HEK293 (cell line): ENCODE measurements around the gene TBPL1.
A peak's percentile ranks its signal among the peaks of the same experiment; 100 is the strongest.

Experiments used
- GLIS1 ChIP-seq: fragments of 450-650 bp; formaldehyde crosslinking; IDR thresholded peaks from 2 replicates; pipeline ENCODE4 v1.5.1; 2016; ENCODE audit warnings: missing biosample characterization, missing genetic modification characterization
- HOXA7 ChIP-seq: sonication (generic); formaldehyde crosslinking; IDR thresholded peaks from 2 replicates; pipeline ENCODE4 v1.8.1; 2022; ENCODE audit warnings: missing genetic modification reagents, borderline replicate concordance
- PRDM2 ChIP-seq: fragments of 450-650 bp; formaldehyde crosslinking; IDR thresholded peaks from 2 replicates; pipeline ENCODE4 v1.5.1; 2016; ENCODE audit warnings: missing biosample characterization, missing genetic modification characterization, borderline replicate concordance
- YY2 ChIP-seq: fragments of 450-650 bp; formaldehyde crosslinking; IDR thresholded peaks from 2 replicates; pipeline ENCODE4 v1.5.1; 2016; ENCODE audit warnings: missing biosample characterization, missing genetic modification characterization
- ZBTB17 ChIP-seq: fragments of 450-650 bp; formaldehyde crosslinking; IDR thresholded peaks from 2 replicates; pipeline ENCODE4 v1.5.1; 2016; ENCODE audit warnings: missing biosample characterization, missing genetic modification characterization
- ZFP37 ChIP-seq: fragments of 450-650 bp; formaldehyde crosslinking; IDR thresholded peaks from 2 replicates; pipeline ENCODE4 v1.5.1; 2016; ENCODE audit warnings: missing biosample characterization, missing genetic modification characterization
- ZIC2 ChIP-seq: fragments of 450-650 bp; formaldehyde crosslinking; IDR thresholded peaks from 2 replicates; pipeline ENCODE4 v1.5.1; 2016; ENCODE audit warnings: missing biosample characterization, missing genetic modification characterization
- ZNF2 ChIP-seq: fragments of 450-650 bp; formaldehyde crosslinking; IDR thresholded peaks from 2 replicates; pipeline ENCODE4 v1.5.1; 2016; ENCODE audit warnings: missing biosample characterization, missing genetic modification characterization
- ZNF239 ChIP-seq: fragments of 450-650 bp; formaldehyde crosslinking; IDR thresholded peaks from 2 replicates; pipeline ENCODE4 v1.5.1; 2016; ENCODE audit warnings: missing biosample characterization, missing genetic modification characterization
- ZNF280C ChIP-seq: fragments of 450-650 bp; formaldehyde crosslinking; IDR thresholded peaks from 2 replicates; pipeline ENCODE4 v1.5.1; 2016; ENCODE audit warnings: missing biosample characterization, missing genetic modification characterization
- ZNF350 ChIP-seq: fragments of 450-650 bp; formaldehyde crosslinking; IDR thresholded peaks from 2 replicates; pipeline ENCODE4 v1.5.0; 2017; ENCODE audit warnings: missing biosample characterization, mild to moderate bottlenecking, missing genetic modification characterization
- ZNF354C ChIP-seq: fragments of 450-650 bp; formaldehyde crosslinking; IDR thresholded peaks from 2 replicates; pipeline ENCODE4 v1.5.1; 2016; ENCODE audit warnings: missing biosample characterization, missing genetic modification characterization, low read depth, borderline replicate concordance
- ZNF366 ChIP-seq: fragments of 450-650 bp; formaldehyde crosslinking; conservative IDR thresholded peaks from 2 replicates; pipeline ENCODE4 v1.5.1; 2016; ENCODE audit warnings: missing biosample characterization, missing genetic modification characterization
- ZNF544 ChIP-seq: fragments of 450-650 bp; formaldehyde crosslinking; IDR thresholded peaks from 2 replicates; pipeline ENCODE4 v1.5.0; 2017; ENCODE audit warnings: missing biosample characterization, missing genetic modification characterization
- ZNF654 ChIP-seq: fragments of 450-650 bp; formaldehyde crosslinking; IDR thresholded peaks from 2 replicates; pipeline ENCODE4 v1.5.1; 2016; ENCODE audit warnings: low read depth, missing biosample characterization, missing genetic modification characterization
- ZNF660 ChIP-seq: fragments of 450-650 bp; IDR thresholded peaks from 2 replicates; pipeline ENCODE4 v1.5.1; 2018; ENCODE audit warnings: missing biosample characterization, mild to moderate bottlenecking, missing genetic modification characterization
- ZNF701 ChIP-seq: fragments of 450-650 bp; formaldehyde crosslinking; IDR thresholded peaks from 2 replicates; pipeline ENCODE4 v1.5.1; 2016; ENCODE audit warnings: missing biosample characterization, missing genetic modification characterization
- ZNF791 ChIP-seq: fragments of 450-650 bp; formaldehyde crosslinking; IDR thresholded peaks from 2 replicates; pipeline ENCODE4 v1.5.1; 2016; ENCODE audit warnings: missing biosample characterization, missing genetic modification characterization
- ZNF843 ChIP-seq: fragments of 450-650 bp; formaldehyde crosslinking; IDR thresholded peaks from 2 replicates; pipeline ENCODE4 v1.5.1; 2016; ENCODE audit warnings: missing biosample characterization, missing genetic modification characterization
- ZSCAN16 ChIP-seq: fragments of 450-650 bp; formaldehyde crosslinking; IDR thresholded peaks from 2 replicates; pipeline ENCODE4 v1.5.1; 2016; ENCODE audit warnings: missing biosample characterization, missing genetic modification characterization
- ZXDB ChIP-seq: fragments of 450-650 bp; formaldehyde crosslinking; IDR thresholded peaks from 2 replicates; pipeline ENCODE4 v1.5.1; 2016; ENCODE audit warnings: missing biosample characterization, missing genetic modification characterization
- TF ChIP-seq, protein P1 (sequence below): fragments of 450-650 bp; formaldehyde crosslinking; IDR thresholded peaks from 2 replicates; pipeline ENCODE4 v1.5.1; 2016; ENCODE audit warnings: missing biosample characterization, missing genetic modification characterization
- TF ChIP-seq, protein P2 (sequence below): fragments of 450-650 bp; formaldehyde crosslinking; optimal IDR thresholded peaks from 2 replicates; pipeline ENCODE3; 2016; ENCODE audit warnings: missing biosample characterization, mild to moderate bottlenecking, missing genetic modification characterization
- TF ChIP-seq, protein P3 (sequence below): fragments of 450-650 bp; formaldehyde crosslinking; IDR thresholded peaks from 2 replicates; pipeline ENCODE4 v1.5.0; 2017; ENCODE audit warnings: missing biosample characterization, missing genetic modification characterization, borderline replicate concordance
- TF ChIP-seq, protein P4 (sequence below): fragments of 450-650 bp; formaldehyde crosslinking; IDR thresholded peaks from 2 replicates; pipeline ENCODE4 v1.5.1; 2016; ENCODE audit warnings: missing biosample characterization, missing genetic modification characterization

TBPL1 gene

DNA sequence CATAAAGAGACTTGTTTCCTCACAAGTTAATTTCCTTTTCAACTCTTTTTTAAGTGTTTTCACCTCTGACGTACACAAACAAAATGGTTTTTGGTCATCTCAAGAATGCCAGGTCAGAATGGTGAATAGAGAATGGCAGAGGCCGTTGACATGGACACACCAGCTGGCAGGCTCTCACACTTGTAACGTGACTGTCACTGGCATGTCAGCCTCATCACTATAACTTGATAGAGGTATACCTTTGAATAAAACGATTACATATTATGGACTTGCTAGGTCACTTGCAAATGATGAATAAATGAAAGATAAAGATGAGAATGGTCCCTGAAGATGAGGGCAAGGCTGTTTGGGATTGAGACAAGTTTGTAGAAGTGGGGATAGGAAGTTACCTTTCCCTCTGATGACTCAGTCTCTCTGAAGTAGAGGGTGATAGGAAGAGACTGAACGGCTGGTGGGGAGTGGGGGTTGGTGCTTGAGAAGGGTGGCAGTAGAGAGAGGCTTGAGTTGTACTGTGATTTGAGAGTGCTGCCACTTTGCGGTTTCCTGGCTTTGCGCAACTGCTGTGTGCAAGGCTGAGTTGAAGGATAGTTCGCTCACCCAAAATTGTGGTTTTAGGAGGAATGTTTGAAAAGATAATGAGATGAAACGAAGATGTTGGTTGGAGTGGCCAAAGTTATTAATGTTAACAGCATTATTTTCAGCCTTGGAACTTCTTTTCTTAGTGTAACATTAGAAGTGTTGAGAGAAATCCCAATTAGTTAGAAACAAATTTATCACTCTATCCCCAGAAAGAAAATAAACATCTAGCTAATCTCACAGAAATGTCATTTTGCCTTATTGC, 30.3 kb downstream of the TBPL1 start (continued):
- TF ChIP-seq PRDM2 (tag by site-specific recombination) (no peak), HOXA7 (CRISPR knock-in tag) (no peak), ZNF280C (tag by site-specific recombination) (no peak), ZSCAN16 (no peak), ZNF701 (no peak), ZNF350 (tag by site-specific recombination) (no peak), ZNF239 (tag by site-specific recombination) (no peak), ZNF843 (tag by site-specific recombination) (peak; percentile 73), YY2 (tag by site-specific recombination) (no peak), ZBTB17 (tag by site-specific recombination) (peak; percentile 92), ZNF366 (peak; percentile 81), ZNF354C (tag by site-specific recombination) (no peak), ZNF791 (tag by site-specific recombination) (no peak), ZFP37 (tag by site-specific recombination) (no peak), ZNF660 (no peak), ZNF544 (no peak), ZIC2 (tag by site-specific recombination) (no peak), GLIS1 (0 out of 2 replicates have a peak, but pooled peaks have one; percentile 6), ZXDB (peak; percentile 88), ZNF654 (tag by site-specific recombination) (peak; percentile 27), ZNF2 (0 out of 2 replicates have a peak, but pooled peaks have one; percentile 57)
- TF ChIP-seq, protein P1, sequence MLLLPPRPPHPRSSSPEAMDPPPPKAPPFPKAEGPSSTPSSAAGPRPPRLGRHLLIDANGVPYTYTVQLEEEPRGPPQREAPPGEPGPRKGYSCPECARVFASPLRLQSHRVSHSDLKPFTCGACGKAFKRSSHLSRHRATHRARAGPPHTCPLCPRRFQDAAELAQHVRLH (tag by site-specific recombination): 0 out of 2 replicates have a peak, but pooled peaks have one; percentile 35
- TF ChIP-seq, protein P2, sequence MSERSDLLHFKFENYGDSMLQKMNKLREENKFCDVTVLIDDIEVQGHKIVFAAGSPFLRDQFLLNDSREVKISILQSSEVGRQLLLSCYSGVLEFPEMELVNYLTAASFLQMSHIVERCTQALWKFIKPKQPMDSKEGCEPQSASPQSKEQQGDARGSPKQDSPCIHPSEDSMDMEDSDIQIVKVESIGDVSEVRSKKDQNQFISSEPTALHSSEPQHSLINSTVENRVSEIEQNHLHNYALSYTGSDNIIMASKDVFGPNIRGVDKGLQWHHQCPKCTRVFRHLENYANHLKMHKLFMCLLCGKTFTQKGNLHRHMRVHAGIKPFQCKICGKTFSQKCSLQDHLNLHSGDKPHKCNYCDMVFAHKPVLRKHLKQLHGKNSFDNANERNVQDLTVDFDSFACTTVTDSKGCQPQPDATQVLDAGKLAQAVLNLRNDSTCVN (tag by site-specific recombination): no peak
- TF ChIP-seq, protein P3, sequence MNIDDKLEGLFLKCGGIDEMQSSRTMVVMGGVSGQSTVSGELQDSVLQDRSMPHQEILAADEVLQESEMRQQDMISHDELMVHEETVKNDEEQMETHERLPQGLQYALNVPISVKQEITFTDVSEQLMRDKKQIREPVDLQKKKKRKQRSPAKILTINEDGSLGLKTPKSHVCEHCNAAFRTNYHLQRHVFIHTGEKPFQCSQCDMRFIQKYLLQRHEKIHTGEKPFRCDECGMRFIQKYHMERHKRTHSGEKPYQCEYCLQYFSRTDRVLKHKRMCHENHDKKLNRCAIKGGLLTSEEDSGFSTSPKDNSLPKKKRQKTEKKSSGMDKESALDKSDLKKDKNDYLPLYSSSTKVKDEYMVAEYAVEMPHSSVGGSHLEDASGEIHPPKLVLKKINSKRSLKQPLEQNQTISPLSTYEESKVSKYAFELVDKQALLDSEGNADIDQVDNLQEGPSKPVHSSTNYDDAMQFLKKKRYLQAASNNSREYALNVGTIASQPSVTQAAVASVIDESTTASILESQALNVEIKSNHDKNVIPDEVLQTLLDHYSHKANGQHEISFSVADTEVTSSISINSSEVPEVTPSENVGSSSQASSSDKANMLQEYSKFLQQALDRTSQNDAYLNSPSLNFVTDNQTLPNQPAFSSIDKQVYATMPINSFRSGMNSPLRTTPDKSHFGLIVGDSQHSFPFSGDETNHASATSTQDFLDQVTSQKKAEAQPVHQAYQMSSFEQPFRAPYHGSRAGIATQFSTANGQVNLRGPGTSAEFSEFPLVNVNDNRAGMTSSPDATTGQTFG (tag by site-specific recombination): no peak
- TF ChIP-seq, protein P4, sequence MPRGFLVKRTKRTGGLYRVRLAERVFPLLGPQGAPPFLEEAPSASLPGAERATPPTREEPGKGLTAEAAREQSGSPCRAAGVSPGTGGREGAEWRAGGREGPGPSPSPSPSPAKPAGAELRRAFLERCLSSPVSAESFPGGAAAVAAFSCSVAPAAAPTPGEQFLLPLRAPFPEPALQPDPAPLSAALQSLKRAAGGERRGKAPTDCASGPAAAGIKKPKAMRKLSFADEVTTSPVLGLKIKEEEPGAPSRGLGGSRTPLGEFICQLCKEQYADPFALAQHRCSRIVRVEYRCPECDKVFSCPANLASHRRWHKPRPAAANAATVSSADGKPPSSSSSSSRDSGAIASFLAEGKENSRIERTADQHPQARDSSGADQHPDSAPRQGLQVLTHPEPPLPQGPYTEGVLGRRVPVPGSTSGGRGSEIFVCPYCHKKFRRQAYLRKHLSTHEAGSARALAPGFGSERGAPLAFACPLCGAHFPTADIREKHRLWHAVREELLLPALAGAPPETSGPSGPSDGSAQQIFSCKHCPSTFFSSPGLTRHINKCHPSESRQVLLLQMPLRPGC (tag by site-specific recombination): peak; percentile 86
